Stimulated activated CD8-positive, alpha-beta memory T cell treated with anti-CD3 and anti-CD28 coated beads, Interleukin-4, amount 100 ng/mL, for 1 hour (primary cell): ENCODE results near the gene HOXD13.
A peak's percentile ranks its signal among the peaks of the same experiment; 100 is the strongest.

ENCODE experiments used
- DNase-seq, 2 donors: peaks; one replicate each; pipeline ENCODE4 v3.0.0-alpha.2; 2020; ENCODE audit warnings: low read depth in 2 of 2, low spot score in 1 of 2

The HOXD13 gene

GRCh38 chr2:176118601-176119339 is 26.2 kb downstream of the HOXD13 start:
- no peak for DNase-seq

GRCh38 chr2:176120364-176121189 is 28.1 kb downstream of the HOXD13 start:
- DNase-seq, result no peak

GRCh38 chr2:176121190-176122051 is 28.9 kb downstream of the HOXD13 start:
- no peak for DNase-seq

- DNase-seq, result no peak
Measured at GRCh38 chr2:176122052-176122682, 29.6 kb downstream of the HOXD13 start.

- no peak for DNase-seq
Measured at GRCh38 chr2:176122683-176123410, 30.3 kb downstream of the HOXD13 start, which contains the start of gene HOXD9. HOXD9 (plus strand) TSS chr2:176122719; CDS start chr2:176122769, 50 bp downstream.

GRCh38 chr2:176123411-176124109 is 31.0 kb downstream of the HOXD13 start:
- no peak for DNase-seq

GRCh38 chr2:176124110-176124946 is 31.8 kb downstream of the HOXD13 start:
- DNase-seq, result no peak

GRCh38 chr2:176124947-176125771 is 32.6 kb downstream of the HOXD13 start:
- no peak for DNase-seq

GRCh38 chr2:176125772-176126054 is 33.2 kb downstream of the HOXD13 start:
- no peak for DNase-seq

- peak; percentile 47 to 57 for DNase-seq
Measured at GRCh38 chr2:176126929-176127773, 34.6 kb downstream of the HOXD13 start.

GRCh38 chr2:176127774-176128072 is 35.2 kb downstream of the HOXD13 start:
- no peak for DNase-seq

- no peak for DNase-seq
Measured at GRCh38 chr2:176128172-176128981, 35.9 kb downstream of the HOXD13 start.

- no peak for DNase-seq
Measured at GRCh38 chr2:176128982-176129796, 36.7 kb downstream of the HOXD13 start, which contains the start of gene HOXD8. HOXD8 (plus strand) TSS chr2:176129705; CDS start chr2:176130367, 662 bp downstream.

- no peak for DNase-seq
Measured at GRCh38 chr2:176129813-176130146, 37.3 kb downstream of the HOXD13 start.

GRCh38 chr2:176130147-176130956 is 37.8 kb downstream of the HOXD13 start:
- DNase-seq, result no peak
